Keratinocyte (primary cell): ENCODE measurements around the gene STARD8.

Source experiments
- CTCF ChIP-seq, 3 experiments: IDR thresholded peaks in 1 of 3; conservative IDR thresholded peaks in 1 of 3; optimal IDR thresholded peaks in 1 of 3; 2 replicates in 2 of 3; 3 replicates in 1 of 3; pipeline versions ENCODE3 to v1.5.1; 2011; ENCODE audit warnings: low read length in 3 of 3, mild to moderate bottlenecking in 3 of 3, moderate library complexity in 2 of 3, control low read depth in 1 of 3, inconsistent platforms in 1 of 3; ENCODE audit not compliant: insufficient read depth in 2 of 3; ENCODE audit errors: extremely low read depth in 1 of 3
- EZH2 ChIP-seq: IDR thresholded peaks from one replicate; pipeline ENCODE4 v1.6.1; 2012; ENCODE audit warnings: inconsistent platforms, mild to moderate bottlenecking, low read length, moderate library complexity

- TF ChIP-seq CTCF (optimal IDR thresholded peaks at IDR 0.05 in 1 of 3, IDR thresholded peaks at IDR 0.05 in 1 of 3, conservative IDR thresholded peaks at IDR 0.05 in 1 of 3; ENCODE audit: extremely low read depth in 1 of 3, insufficient read depth in 2 of 3, low read length in 3 of 3), result no peak
- no peak for TF ChIP-seq EZH2
Observed at GRCh38 chrX:68675571-68675970, 28.1 kb downstream of the STARD8 start.
